AG04450 (cell line): Measurements from ENCODE around the gene GPC6. TPM values are rescaled to one million over a fixed set of nuclear protein-coding genes. Genes with fewer than 3 reads are reported as not detected.
A peak's percentile ranks its signal among the peaks of the same experiment; 100 is the strongest.

Experiments
- CTCF ChIA-PET: fragments of 300-600, 350-600 bp; formaldehyde crosslinking; extraction: SDS; loops from one replicate; lab custom pipeline; 2022; ENCODE audit warnings: antibody characterized with exemption, inconsistent platforms; lab: Charles Lee
- POLR2A ChIA-PET: fragments of 350-600 bp; formaldehyde crosslinking; extraction: SDS; loops from one replicate; lab custom pipeline; 2021; ENCODE audit warnings: antibody characterized with exemption, inconsistent platforms; lab: Yijun Ruan, JAX
- DNase-seq: peaks from one replicate; pipeline ENCODE4 v3.0.0-alpha.2; 2011; ENCODE audit warnings: low read depth, low spot score
- H3K27ac ChIP-seq: one replicate; pipeline ENCODE4 v1.5.1; 2012; ENCODE audit warnings: low read depth, low read length, control low read depth
- H3K27me3 ChIP-seq: one replicate; pipeline ENCODE4 v1.6.0; 2012; ENCODE audit warnings: low read length; ENCODE audit not compliant: control insufficient read depth, insufficient read depth
- H3K4me3 ChIP-seq: 2 replicates; pipeline ENCODE4 v1.5.1; 2011; ENCODE audit warnings: mild to moderate bottlenecking, low read depth, low read length, control low read depth
- H3K9me3 ChIP-seq: 2 replicates; pipeline ENCODE4 v1.5.1; 2012; ENCODE audit warnings: low read length; ENCODE audit not compliant: control insufficient read depth, insufficient read depth
- CTCF ChIP-seq: IDR thresholded peaks from 2 replicates; pipeline ENCODE4 v1.5.1; 2011; ENCODE audit warnings: low read depth, low read length, control low read depth, inconsistent platforms
- polyA plus RNA-seq: library from polyadenylated mRNA; depleted of rRNA; stranded (reverse); fragments of >200 nt; gene quantifications from 2 replicates; pipeline ENCODE4 v1.2.3, GENCODE V29; 2011

Gene GPC6
- polyA plus RNA-seq, 1 experiment, result 40.4 TPM

GRCh38 chr13:93775507-93776108 lies 549.0 kb downstream of the GPC6 start:
- ChIA-PET CTCF (no interaction called here), POLR2A (no interaction called here)
- peak; percentile 55 for DNase-seq
- Histone ChIP-seq H3K9me3 (no peaks in the 10 kb centered on the region), H3K27me3 (no peaks in the 10 kb centered on the region), H3K4me3 (no peak overlapping the region), H3K27ac (no peak overlapping the region)
- TF ChIP-seq CTCF, result no peak

GRCh38 chr13:93776936-93777335 lies 550.3 kb downstream of the GPC6 start:
- no peak for TF ChIP-seq CTCF
- Histone ChIP-seq H3K27ac (no peak overlapping the region), H3K4me3 (no peak overlapping the region), H3K27me3 (no peaks in the 10 kb centered on the region), H3K9me3 (no peaks in the 10 kb centered on the region)
- CTCF ChIA-PET, result interaction anchor here (1.1 kb wide), 1 partner anchor 8 kb away, joined by 3 read pairs; no protein-coding TSS in a partner anchor
- DNase-seq, result peak; percentile 13
- POLR2A ChIA-PET, result no interaction called here

GRCh38 chr13:93777504-93777903 lies 550.9 kb downstream of the GPC6 start:
- Histone ChIP-seq H3K27ac (no peak overlapping the region), H3K27me3 (no peaks in the 10 kb centered on the region), H3K9me3 (no peaks in the 10 kb centered on the region), H3K4me3 (no peak overlapping the region)
- CTCF ChIA-PET, result interaction anchor here (1.1 kb wide), 1 partner anchor 8 kb away, joined by 3 read pairs; no protein-coding TSS in a partner anchor
- POLR2A ChIA-PET, result no interaction called here
- no peak for DNase-seq
- TF ChIP-seq CTCF, result no peak

GRCh38 chr13:93778548-93778947 lies 551.9 kb downstream of the GPC6 start:
- no peaks in the 10 kb centered on the region for H3K9me3 ChIP-seq
- CTCF ChIA-PET, result no interaction called here
- DNase-seq, result no peak
- H3K27me3 ChIP-seq, result no peaks in the 10 kb centered on the region
- TF ChIP-seq CTCF, result no peak
- H3K4me3 ChIP-seq, result no peak overlapping the region
- H3K27ac ChIP-seq, result no peak overlapping the region
- POLR2A ChIA-PET, result no interaction called here

GRCh38 chr13:93784191-93784590 lies 557.6 kb downstream of the GPC6 start:
- TF ChIP-seq CTCF, result no peak
- H3K27ac ChIP-seq, result no peak overlapping the region
- ChIA-PET CTCF (interaction anchor here (0.6 to 0.7 kb wide), 2 partner anchors 179 to 578 kb away, joined by 3 read pairs; no protein-coding TSS in a partner anchor), POLR2A (no interaction called here)
- no peak for DNase-seq
- H3K4me3 ChIP-seq, result no peak overlapping the region
- no peaks in the 10 kb centered on the region for H3K27me3 ChIP-seq
- no peaks in the 10 kb centered on the region for H3K9me3 ChIP-seq
